WTC11 (cell line): Measurements from ENCODE around the gene TEP1.

ENCODE experiments used
- CTCF ChIP-seq: fragments of 200-600 bp; IDR thresholded peaks from 2 replicates; pipeline ENCODE4 v1.8.0; 2022; ENCODE audit warnings: antibody characterized with exemption
- ELF4 ChIP-seq: sonication (generic); formaldehyde crosslinking; IDR thresholded peaks from 2 replicates; pipeline ENCODE4 v1.8.1; 2022; ENCODE audit warnings: low read depth, mild to moderate bottlenecking, moderate library complexity, missing genetic modification reagents
- EMX1 ChIP-seq: fragments of 250-450 bp; sonication (Bioruptor Pico); IDR thresholded peaks from 2 replicates; pipeline ENCODE4 v1.8.0; 2021; ENCODE audit warnings: mild to moderate bottlenecking
- ETV6 ChIP-seq: sonication (generic); formaldehyde crosslinking; IDR thresholded peaks from 2 replicates; pipeline ENCODE4 v1.8.1; 2022; ENCODE audit warnings: mild to moderate bottlenecking, missing genetic modification reagents
- GABPB1 ChIP-seq: sonication (generic); formaldehyde crosslinking; IDR thresholded peaks from 2 replicates; pipeline ENCODE4 v1.8.1; 2023; ENCODE audit warnings: mild to moderate bottlenecking, missing genetic modification reagents
- NR3C1 ChIP-seq: sonication (generic); formaldehyde crosslinking; conservative IDR thresholded peaks from 2 replicates; pipeline ENCODE4 v1.8.1; 2023; ENCODE audit warnings: low read depth, mild to moderate bottlenecking, missing genetic modification reagents
- ZNF138 ChIP-seq: sonication (generic); formaldehyde crosslinking; conservative IDR thresholded peaks from 2 replicates; pipeline ENCODE4 v1.8.1; 2022; ENCODE audit warnings: mild to moderate bottlenecking, moderate library complexity, missing genetic modification reagents
- TF ChIP-seq, protein P1 (sequence below): sonication (generic); formaldehyde crosslinking; conservative IDR thresholded peaks from 2 replicates; pipeline ENCODE4 v1.8.1; 2022; ENCODE audit warnings: mild to moderate bottlenecking, missing genetic modification reagents

DNA sequence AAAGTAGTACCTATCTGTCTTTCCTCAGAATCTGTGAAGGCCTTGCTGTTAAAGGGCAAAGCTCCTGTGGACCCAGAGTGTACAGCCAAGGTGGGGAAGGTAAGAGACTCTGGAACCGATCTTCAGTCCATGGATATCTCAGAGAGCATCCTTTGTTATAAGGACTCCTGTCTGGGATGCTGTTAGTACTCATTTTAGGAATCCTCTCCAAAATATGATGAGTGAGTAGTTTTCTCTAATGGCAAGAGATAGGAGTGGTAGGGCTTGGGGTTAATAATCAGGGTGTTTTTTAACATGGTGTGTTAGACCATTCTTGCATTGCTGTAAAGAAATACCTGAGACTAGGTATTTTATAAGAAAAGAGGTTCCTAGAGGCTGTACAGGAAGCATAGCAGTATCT, 67.9 kb downstream of the TEP1 start:
- TF ChIP-seq ELF4 (no peak), CTCF (no peak), GABPB1 (no peak), NR3C1 (no peak), EMX1 (CRISPR knock-in tag) (no peak), ZNF138 (CRISPR knock-in tag) (no peak), ETV6 (CRISPR knock-in tag) (no peak)
- TF ChIP-seq, protein P1, sequence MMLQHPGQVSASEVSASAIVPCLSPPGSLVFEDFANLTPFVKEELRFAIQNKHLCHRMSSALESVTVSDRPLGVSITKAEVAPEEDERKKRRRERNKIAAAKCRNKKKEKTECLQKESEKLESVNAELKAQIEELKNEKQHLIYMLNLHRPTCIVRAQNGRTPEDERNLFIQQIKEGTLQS (CRISPR knock-in tag) = no peak
